Central memory CD8-positive, alpha-beta T cell (primary cell): Measurements from ENCODE around the gene OPHN1.
"Not testable (repeated sequence)": the region's sequence is repeated elsewhere in the genome, so short reads cannot be mapped to it uniquely, and the experiment has no call there.

Experiments
- ATAC-seq: fragments of 150-1000 bp; cut with Tn5 transposase; replicated peaks from 2 replicates; pipeline ENCODE4 v1.10.0; 2022; ENCODE audit warnings: mild to moderate bottlenecking, moderate FRiP score, moderate number of reproducible peaks; ENCODE audit not compliant: poor library complexity, severe bottlenecking; ENCODE audit errors: extremely low read depth
- DNase-seq, 2 donors: peaks; one replicate each; pipeline ENCODE4 v3.0.0; 2021; ENCODE audit warnings: low spot score in 2 of 2
- H3K27ac Mint-ChIP-seq: one replicate; pipeline ENCODE4 v1.8.0; 2022; ENCODE audit warnings: low read depth, mild to moderate bottlenecking, moderate library complexity, mixed read lengths
- H3K27me3 Mint-ChIP-seq: one replicate; pipeline ENCODE4 v1.8.0; 2022; ENCODE audit warnings: mixed read lengths
- H3K36me3 Mint-ChIP-seq: one replicate; pipeline ENCODE4 v1.8.0; 2022; ENCODE audit warnings: mild to moderate bottlenecking, moderate library complexity, mixed read lengths; ENCODE audit not compliant: insufficient read depth
- H3K4me1 Mint-ChIP-seq: one replicate; pipeline ENCODE4 v1.8.0; 2022; ENCODE audit warnings: mixed read lengths
- H3K4me3 Mint-ChIP-seq: one replicate; pipeline ENCODE4 v1.8.0; 2022; ENCODE audit warnings: mild to moderate bottlenecking, moderate library complexity, mixed read lengths
- H3K9me3 Mint-ChIP-seq: one replicate; pipeline ENCODE4 v1.8.0; 2022; ENCODE audit warnings: mixed read lengths

Gene OPHN1

GRCh38 chrX:68109162-68109561 is 324.1 kb downstream of the OPHN1 start:
- Mint-ChIP-seq H3K4me3 (no peak overlapping the region), H3K4me1 (no peaks in the 10 kb centered on the region), H3K9me3 (no peaks in the 10 kb centered on the region), H3K27ac (no peak overlapping the region), H3K27me3 (no peaks in the 10 kb centered on the region), H3K36me3 (no peaks in the 10 kb centered on the region)
- ATAC-seq, result no peak
- no peak for DNase-seq

- DNase-seq (no peak), ATAC-seq (no peak)
- no peaks in the 10 kb centered on the region for H3K9me3 Mint-ChIP-seq
- no peak overlapping the region for H3K4me3 Mint-ChIP-seq
- peaks cover 7% of the 10 kb centered on the region for H3K27me3 Mint-ChIP-seq
- no peaks in the 10 kb centered on the region for H3K36me3 Mint-ChIP-seq
- H3K27ac Mint-ChIP-seq, result no peak overlapping the region
- no peaks in the 10 kb centered on the region for H3K4me1 Mint-ChIP-seq
Measured at GRCh38 chrX:68098431-68098830, 334.9 kb downstream of the OPHN1 start.

- Mint-ChIP-seq H3K4me1 (no peaks in the 10 kb centered on the region), H3K36me3 (no peaks in the 10 kb centered on the region), H3K4me3 (no peak overlapping the region), H3K27me3 (peaks cover under 1% of the 10 kb centered on the region), H3K27ac (no peak overlapping the region), H3K9me3 (no peaks in the 10 kb centered on the region)
- no peak for DNase-seq
- ATAC-seq, result no peak
Measured at GRCh38 chrX:68090266-68090665, 343.0 kb downstream of the OPHN1 start.

GRCh38 chrX:68087526-68087925 is 345.8 kb downstream of the OPHN1 start:
- Mint-ChIP-seq H3K9me3 (no peaks in the 10 kb centered on the region), H3K4me1 (no peaks in the 10 kb centered on the region), H3K36me3 (no peaks in the 10 kb centered on the region), H3K4me3 (no peak overlapping the region), H3K27ac (no peak overlapping the region), H3K27me3 (no peaks in the 10 kb centered on the region)
- ATAC-seq (no peak), DNase-seq (no peak)

GRCh38 chrX:68086709-68087108 is 346.6 kb downstream of the OPHN1 start:
- Mint-ChIP-seq H3K27me3 (no peaks in the 10 kb centered on the region), H3K4me1 (no peaks in the 10 kb centered on the region), H3K9me3 (no peaks in the 10 kb centered on the region), H3K27ac (no peak overlapping the region), H3K36me3 (no peaks in the 10 kb centered on the region), H3K4me3 (no peak overlapping the region)
- ATAC-seq (no peak), DNase-seq (no peak)

GRCh38 chrX:68084765-68085164 is 348.5 kb downstream of the OPHN1 start:
- no peaks in the 10 kb centered on the region for H3K36me3 Mint-ChIP-seq
- no peak overlapping the region for H3K27ac Mint-ChIP-seq
- no peak overlapping the region for H3K4me3 Mint-ChIP-seq
- peaks cover 4% of the 10 kb centered on the region for H3K9me3 Mint-ChIP-seq
- H3K4me1 Mint-ChIP-seq, result no peaks in the 10 kb centered on the region
- ATAC-seq, result no peak
- H3K27me3 Mint-ChIP-seq, result no peaks in the 10 kb centered on the region
- DNase-seq, result no peak

GRCh38 chrX:68083510-68083909 is 349.8 kb downstream of the OPHN1 start:
- Mint-ChIP-seq H3K4me3 (no peak overlapping the region), H3K36me3 (no peaks in the 10 kb centered on the region), H3K27me3 (no peaks in the 10 kb centered on the region), H3K27ac (no peak overlapping the region), H3K9me3 (peaks cover 10% of the 10 kb centered on the region), H3K4me1 (no peaks in the 10 kb centered on the region)
- no peak for ATAC-seq
- DNase-seq, result no peak

GRCh38 chrX:68079961-68080360 is 353.3 kb downstream of the OPHN1 start:
- no peaks in the 10 kb centered on the region for H3K36me3 Mint-ChIP-seq
- H3K27ac Mint-ChIP-seq, result no peak overlapping the region
- DNase-seq (no peak), ATAC-seq (no peak)
- no peaks in the 10 kb centered on the region for H3K4me1 Mint-ChIP-seq
- no peaks in the 10 kb centered on the region for H3K27me3 Mint-ChIP-seq
- H3K9me3 Mint-ChIP-seq, result peaks cover 10% of the 10 kb centered on the region
- no peak overlapping the region for H3K4me3 Mint-ChIP-seq

GRCh38 chrX:68078801-68079200 is 354.5 kb downstream of the OPHN1 start:
- not testable (repeated sequence) for H3K36me3 Mint-ChIP-seq, DNase-seq, H3K4me3 Mint-ChIP-seq, H3K27me3 Mint-ChIP-seq, H3K4me1 Mint-ChIP-seq, ATAC-seq, H3K27ac Mint-ChIP-seq
- peaks cover 10% of the 10 kb centered on the region for H3K9me3 Mint-ChIP-seq

- DNase-seq, result no peak
- H3K4me1 Mint-ChIP-seq, result no peaks in the 10 kb centered on the region
- peaks cover 10% of the 10 kb centered on the region for H3K9me3 Mint-ChIP-seq
- H3K27ac Mint-ChIP-seq, result no peak overlapping the region
- no peak for ATAC-seq
- no peaks in the 10 kb centered on the region for H3K27me3 Mint-ChIP-seq
- H3K4me3 Mint-ChIP-seq, result no peak overlapping the region
- H3K36me3 Mint-ChIP-seq, result no peaks in the 10 kb centered on the region
Measured at GRCh38 chrX:68077378-68077777, 355.9 kb downstream of the OPHN1 start.

- H3K27ac Mint-ChIP-seq, result no peak overlapping the region
- H3K36me3 Mint-ChIP-seq, result no peaks in the 10 kb centered on the region
Measured at GRCh38 chrX:68072041-68072440, 361.3 kb downstream of the OPHN1 start.

GRCh38 chrX:68070119-68070518 is 363.2 kb downstream of the OPHN1 start:
- not testable (repeated sequence) for ATAC-seq, DNase-seq

More at GRCh38 chrX:68072041-68072440, 361.3 kb downstream of the OPHN1 start:
- Mint-ChIP-seq H3K27me3 (no peaks in the 10 kb centered on the region), H3K4me1 (no peaks in the 10 kb centered on the region), H3K9me3 (peaks cover 5% of the 10 kb centered on the region), H3K4me3 (no peak overlapping the region)
- DNase-seq, result no peak
- no peak for ATAC-seq

GRCh38 chrX:68061206-68061535 is 372.1 kb downstream of the OPHN1 start:
- DNase-seq (no peak), ATAC-seq (no peak)
- Mint-ChIP-seq H3K4me3 (no peak overlapping the region), H3K36me3 (no peaks in the 10 kb centered on the region), H3K4me1 (no peaks in the 10 kb centered on the region), H3K9me3 (no peaks in the 10 kb centered on the region), H3K27ac (no peak overlapping the region), H3K27me3 (no peaks in the 10 kb centered on the region)

More at GRCh38 chrX:68070119-68070518, 363.2 kb downstream of the OPHN1 start:
- H3K27ac Mint-ChIP-seq, H3K27me3 Mint-ChIP-seq, H3K4me1 Mint-ChIP-seq, H3K36me3 Mint-ChIP-seq, H3K9me3 Mint-ChIP-seq, H3K4me3 Mint-ChIP-seq: not testable (repeated sequence)
